ENCODE data around the gene ABITRAM.
"Not testable (repeated sequence)": the region's sequence is repeated elsewhere in the genome, so short reads cannot be mapped to it uniquely, and the experiment has no call there.

Gene ABITRAM, protein sequence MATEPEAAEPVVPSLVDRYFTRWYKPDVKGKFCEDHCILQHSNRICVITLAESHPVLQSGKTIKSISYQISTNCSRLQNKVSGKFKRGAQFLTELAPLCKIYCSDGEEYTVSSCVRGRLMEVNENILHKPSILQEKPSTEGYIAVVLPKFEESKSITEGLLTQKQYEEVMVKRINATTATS

DNA sequence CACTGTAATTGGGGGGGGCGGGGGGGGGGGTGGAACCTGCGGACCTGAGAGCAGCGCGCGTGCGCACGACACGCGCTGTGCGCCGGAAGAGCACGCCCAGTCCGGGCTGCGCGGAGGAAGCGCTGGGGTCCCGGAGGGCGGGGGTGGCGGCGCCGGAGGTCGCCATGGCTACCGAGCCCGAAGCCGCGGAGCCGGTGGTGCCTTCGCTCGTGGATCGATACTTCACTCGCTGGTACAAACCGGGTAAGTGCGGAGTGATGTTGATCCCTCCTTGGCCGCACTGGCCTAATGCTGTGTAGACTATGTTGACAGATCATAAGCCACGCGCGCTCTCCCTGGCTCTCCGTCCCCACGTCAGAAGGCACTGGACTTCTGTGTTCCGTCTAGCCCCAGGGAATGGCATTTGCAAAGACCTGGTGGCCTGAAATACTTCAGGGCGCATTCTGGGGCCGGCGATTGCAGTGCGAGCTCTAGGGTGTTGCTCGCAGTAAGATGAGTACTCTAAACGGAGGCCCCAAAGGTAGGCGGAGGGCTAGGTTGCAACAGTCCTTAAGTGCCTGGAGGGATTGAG, at the start of gene ABITRAM:
Gene ABITRAM (plus strand): TSS at position 78 of the 571 bp plus-strand sequence. CDS start 87 bp downstream, at position 165.
- peak; percentile 49 for DNase-seq

- no peak for DNase-seq
These were observed 49.5 kb upstream of the ABITRAM start for GRCh38 chr9:108884701-108885100.

GRCh38 chr9:108885643-108886348, 48.4 kb upstream of the ABITRAM start:
- DNase-seq: peak; percentile 86

DNA sequence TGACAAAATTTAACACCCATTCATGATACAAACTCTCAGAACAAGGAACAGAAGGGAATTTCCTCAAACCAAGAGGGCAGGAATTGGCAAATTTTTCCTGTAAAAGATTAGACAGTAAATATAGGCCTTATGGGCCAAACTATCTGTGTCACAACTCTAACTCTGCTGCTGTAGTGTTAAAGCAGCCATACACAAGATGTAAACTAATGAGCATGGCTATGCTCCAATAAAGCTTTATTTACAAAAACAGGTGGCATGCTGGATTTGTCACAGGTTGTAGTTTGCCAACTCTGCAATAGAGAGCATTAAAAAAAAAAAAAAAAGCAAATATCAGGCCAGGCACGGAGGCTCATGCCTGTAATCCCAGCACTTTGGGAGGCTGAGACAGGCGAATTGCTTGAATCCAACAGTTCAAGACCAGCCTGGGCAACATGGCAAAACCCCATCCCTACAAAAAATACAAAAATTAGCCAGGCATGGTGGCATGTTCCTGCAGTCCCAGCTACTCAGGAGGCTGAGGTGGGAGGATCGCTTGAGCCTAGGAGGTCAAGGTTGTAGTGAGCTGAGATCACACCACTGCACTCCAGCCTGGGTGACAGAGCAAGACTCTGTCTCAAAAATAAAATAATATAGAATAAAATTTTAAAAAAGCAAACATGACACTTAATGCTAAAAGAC, 47.5 kb upstream of the ABITRAM start:
- not testable (repeated sequence) for DNase-seq

DNA sequence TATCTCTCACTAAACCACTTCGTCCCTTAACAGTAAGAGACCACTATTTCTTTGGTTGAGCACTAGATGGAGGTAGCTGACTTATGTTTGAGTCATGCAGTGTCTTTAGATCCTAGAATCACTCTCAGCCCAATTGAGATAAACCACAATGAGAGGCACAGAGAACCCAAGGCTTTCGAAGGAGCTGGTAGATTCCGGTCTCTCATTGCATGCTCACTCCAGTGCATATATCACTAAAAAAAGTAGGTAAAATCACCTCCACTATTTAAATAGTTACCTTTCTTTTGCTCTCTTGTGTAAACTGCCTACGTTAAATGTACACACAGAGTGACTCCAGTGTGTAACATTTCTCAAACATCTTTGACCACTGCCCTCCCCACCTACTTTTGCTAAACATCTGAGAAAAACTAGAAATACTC, 44.5 kb upstream of the ABITRAM start:
- DNase-seq: peak; percentile 4

- no peak for DNase-seq
These were observed 39.8 kb upstream of the ABITRAM start for GRCh38 chr9:108894225-108894997.

DNA sequence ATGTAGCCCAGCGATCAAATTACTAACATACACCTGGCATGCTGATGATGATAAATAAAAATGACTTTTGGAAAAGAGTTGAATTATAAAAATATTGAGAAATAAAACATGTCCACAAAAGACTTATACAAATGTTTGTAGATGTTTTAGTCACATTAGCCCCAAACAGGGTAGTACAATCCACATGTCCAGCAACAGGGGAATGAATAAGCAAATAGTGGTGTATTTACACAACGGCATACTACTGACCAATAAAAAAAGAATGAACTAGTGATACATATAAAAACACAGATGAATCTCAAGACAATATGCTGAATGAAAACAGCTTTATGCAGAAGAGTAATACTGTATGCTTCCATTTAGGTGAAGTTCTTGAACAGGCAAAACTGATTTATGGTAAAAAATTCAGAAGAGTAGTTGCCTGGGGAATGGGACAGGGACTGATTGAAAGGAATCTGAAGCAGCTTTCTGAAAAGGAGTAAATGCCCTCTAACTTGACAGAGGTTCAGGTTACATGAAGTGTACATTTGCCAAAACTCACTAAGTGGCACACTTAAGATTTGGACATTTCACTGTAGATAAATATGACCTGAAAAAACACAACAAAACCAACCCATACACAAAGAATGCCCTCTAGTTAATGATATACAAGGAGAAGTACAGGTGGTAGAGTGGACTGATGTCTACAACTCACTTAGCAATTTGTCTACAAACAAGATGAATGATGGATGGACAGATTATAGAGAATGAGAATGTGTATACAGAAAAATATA, 36.7 kb upstream of the ABITRAM start:
- no peak for DNase-seq

DNA sequence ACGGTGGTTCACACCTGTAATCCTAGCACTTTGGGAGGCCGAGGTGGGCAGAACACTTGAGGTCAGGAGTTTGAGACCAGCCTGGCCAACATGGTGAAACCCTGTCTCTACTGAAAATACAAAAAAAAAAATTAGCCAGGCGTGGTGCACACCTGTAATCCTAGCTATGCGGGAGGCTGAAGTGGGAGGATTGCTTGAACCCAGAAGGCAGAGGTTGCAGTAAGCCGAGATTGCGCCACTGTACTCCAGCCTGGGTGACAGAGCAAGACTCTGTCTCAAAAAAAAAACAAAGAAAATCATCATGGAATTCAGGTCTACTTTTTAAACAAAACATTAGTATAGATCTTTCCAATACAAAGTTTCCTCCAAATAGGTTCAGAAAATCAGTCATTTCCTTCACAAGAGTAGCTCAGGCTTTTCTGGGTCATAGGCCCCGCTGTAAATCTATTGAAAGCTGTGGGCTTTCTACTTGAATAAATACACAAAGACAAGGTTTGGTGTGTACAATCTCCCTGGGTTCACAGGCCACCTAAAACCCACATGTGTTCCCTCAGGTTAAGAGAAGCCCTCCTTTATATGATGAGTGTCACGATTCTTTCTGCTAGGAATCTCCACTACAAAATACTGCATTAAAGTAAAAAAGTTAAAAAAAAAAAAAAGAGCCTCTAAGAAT, 35.0 kb upstream of the ABITRAM start:
- DNase-seq: not testable (repeated sequence)

DNA sequence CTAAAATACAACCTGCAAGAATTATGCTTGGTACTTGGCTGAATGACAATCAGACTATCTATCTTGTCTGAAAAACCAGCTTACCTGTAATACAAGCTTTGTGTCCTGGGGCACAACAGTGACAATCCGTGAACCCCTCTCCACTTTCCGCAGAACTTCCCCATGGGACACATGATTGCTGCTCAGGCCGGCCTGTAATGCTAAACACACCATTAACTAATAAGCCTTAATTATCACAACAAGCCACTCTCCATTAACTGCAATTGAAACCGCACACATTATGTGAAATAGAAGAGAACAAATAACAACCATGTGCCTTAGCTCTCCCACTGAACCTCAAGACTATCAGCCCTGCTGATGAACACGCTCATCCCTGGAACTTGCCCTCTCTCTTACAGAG, 34.0 kb upstream of the ABITRAM start:
- no peak for DNase-seq

GRCh38 chr9:108903420-108904103, 30.6 kb upstream of the ABITRAM start:
- DNase-seq: peak; percentile 50

DNA sequence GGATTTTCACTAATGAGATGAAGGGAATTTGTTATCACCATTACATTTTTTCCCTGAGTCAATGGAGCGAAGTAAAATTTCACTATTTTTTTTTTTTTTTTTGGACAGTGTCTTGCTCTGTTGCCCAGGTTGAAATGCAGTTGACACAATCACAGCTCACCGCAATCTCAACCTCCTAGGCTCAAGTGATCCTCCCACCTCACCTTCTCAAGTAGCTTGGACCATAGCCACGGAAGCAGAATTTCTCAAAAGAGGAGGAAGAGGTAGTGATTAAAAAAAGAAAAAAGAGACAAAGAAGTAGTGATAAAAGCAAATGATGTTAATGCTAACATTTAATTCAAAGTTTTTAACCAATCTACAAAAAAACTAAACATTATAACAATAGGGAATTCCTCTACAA, 30.0 kb upstream of the ABITRAM start:
- no peak for DNase-seq

- DNase-seq: peak; percentile 23
These were observed 28.7 kb upstream of the ABITRAM start for GRCh38 chr9:108905494-108905893.

DNA sequence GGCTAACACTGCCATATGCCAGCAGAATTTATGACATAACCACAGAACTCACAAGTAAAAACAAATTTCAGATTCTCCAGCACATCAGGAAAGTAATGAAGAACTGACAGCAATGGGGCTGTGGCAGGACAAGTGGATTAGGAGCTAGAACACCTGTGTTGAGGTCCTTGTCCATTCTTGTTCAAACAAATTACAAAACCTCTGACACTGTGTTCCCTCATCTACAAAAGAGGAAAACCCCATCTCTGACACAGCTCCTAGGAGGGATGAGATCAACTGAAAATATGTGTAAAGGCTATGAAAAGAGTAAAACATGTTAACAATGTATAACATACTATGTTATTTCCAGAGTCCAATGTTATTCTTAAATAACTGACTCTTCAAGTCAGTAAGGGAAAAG, 23.8 kb upstream of the ABITRAM start:
- no peak for DNase-seq

DNA sequence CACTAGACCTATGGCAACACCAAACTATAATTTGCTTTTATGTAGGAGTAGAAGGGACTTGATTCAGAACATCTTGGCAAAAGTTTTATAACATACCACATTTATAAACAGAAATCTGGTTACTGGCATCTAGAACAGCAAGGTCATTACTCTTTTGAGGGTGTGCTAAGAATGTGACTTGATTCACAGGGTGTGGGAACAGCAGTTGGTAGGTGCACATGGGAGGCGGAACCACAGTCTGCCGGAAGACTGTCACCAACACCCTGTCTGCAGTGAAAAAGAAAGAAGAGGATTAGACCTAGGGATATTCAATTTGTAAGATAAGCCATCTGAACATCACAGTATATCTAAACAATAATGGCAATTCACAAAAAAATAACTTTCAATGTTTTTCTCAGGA, 23.3 kb upstream of the ABITRAM start:
- DNase-seq: no peak

- DNase-seq: no peak
These were observed 22.4 kb upstream of the ABITRAM start for GRCh38 chr9:108911820-108912219.

- DNase-seq: no peak
These were observed 20.8 kb upstream of the ABITRAM start for GRCh38 chr9:108913391-108913790.

GRCh38 chr9:108919517-108919916, 14.7 kb upstream of the ABITRAM start:
- DNase-seq: peak; percentile 10

GRCh38 chr9:108920401-108920800, 13.8 kb upstream of the ABITRAM start:
- not testable (repeated sequence) for DNase-seq

DNA sequence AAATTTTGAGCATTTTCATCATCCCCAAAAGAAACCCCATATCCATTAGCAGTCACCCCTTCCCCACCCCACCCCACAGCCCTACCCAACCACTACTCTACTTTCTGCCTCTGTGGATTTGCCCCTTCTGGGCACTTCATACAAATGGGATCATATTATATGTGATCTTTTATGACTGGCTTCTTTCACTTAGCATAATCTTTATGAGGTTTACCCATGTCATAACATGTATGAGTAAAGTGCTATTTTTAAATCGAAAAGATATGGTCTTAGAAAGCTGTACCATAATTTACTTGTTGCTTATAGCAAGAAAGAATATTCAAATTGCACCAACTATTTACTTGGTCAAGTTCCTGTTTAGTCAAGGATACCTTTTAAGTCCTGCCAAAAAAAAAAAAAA, 13.0 kb upstream of the ABITRAM start:
- no peak for DNase-seq

GRCh38 chr9:108924466-108924865, 9.7 kb upstream of the ABITRAM start:
- no peak for DNase-seq

DNA sequence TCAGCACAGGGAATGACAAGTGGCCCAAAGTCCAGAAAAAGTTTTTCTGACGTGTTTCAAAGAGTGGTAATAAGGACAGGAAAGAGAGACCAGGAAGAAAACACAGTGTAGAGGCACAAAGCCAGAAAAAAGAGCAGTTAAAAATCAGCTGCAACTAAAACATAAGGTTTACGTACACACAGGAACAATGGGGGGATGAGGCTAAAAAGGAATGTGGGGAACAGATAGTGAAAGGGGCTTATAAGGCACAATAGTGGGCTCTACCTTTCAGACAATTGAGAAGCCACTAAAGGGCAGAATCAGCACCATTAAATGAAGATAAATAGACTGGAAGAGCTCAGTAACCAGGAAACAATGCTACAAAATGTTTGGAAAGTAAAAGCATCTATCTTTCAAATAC, 5.8 kb upstream of the ABITRAM start:
- no peak for DNase-seq

Data from DMS153 (cell line).